Upper lobe of left lung (tissue), 4 donors: ENCODE data around the gene ST3GAL4.

Experiments used
- CTCF ChIP-seq, 6 experiments: fragments of 450-650 bp in 4 of 6; fragments of 200-600 bp in 2 of 6; sonication (generic) in 2 of 6; IDR thresholded peaks; one replicate each; pipeline ENCODE4 v1.5.1; 2016 to 2019; ENCODE audit warnings: antibody characterized with exemption in 6 of 6
- EP300 ChIP-seq, 4 donors: sonication (generic); formaldehyde crosslinking; IDR thresholded peaks; one replicate each; pipeline ENCODE4 v1.5.1; 2017; ENCODE audit warnings: antibody characterized with exemption in 4 of 4, control low read depth in 2 of 4

- TF ChIP-seq CTCF (IDR thresholded peaks at IDR 0.05): no peak
- TF ChIP-seq EP300 (IDR thresholded peaks at IDR 0.05): no peak
Measured at GRCh38 chr11:126457817-126458216, 102.3 kb downstream of the ST3GAL4 start.
